HG02642 (cell line): ENCODE results near the gene SORT1.
A peak's percentile ranks its signal among the peaks of the same experiment; 100 is the strongest.
"Not testable (repeated sequence)": the region's sequence is repeated elsewhere in the genome, so short reads cannot be mapped to it uniquely, and the experiment has no call there.

Experiments
- ATAC-seq: cut with Tn5 transposase; IDR thresholded peaks from one replicate; pipeline ENCODE4 v1.9.1; 2021; ENCODE audit warnings: mild to moderate bottlenecking; ENCODE audit not compliant: unreplicated experiment, poor library complexity

Gene SORT1

GRCh38 chr1:109397581-109398342 lies at the start of gene SORT1:
TSS of gene SORT1 (minus strand) at chr1:109397918. CDS start at chr1:109397892, 26 bp downstream.
- ATAC-seq = peak; percentile 86

GRCh38 chr1:109445949-109446695 lies 48.4 kb upstream of the SORT1 start:
- not testable (repeated sequence) for ATAC-seq

GRCh38 chr1:109444346-109444745 lies 46.6 kb upstream of the SORT1 start:
- ATAC-seq = no peak

DNA sequence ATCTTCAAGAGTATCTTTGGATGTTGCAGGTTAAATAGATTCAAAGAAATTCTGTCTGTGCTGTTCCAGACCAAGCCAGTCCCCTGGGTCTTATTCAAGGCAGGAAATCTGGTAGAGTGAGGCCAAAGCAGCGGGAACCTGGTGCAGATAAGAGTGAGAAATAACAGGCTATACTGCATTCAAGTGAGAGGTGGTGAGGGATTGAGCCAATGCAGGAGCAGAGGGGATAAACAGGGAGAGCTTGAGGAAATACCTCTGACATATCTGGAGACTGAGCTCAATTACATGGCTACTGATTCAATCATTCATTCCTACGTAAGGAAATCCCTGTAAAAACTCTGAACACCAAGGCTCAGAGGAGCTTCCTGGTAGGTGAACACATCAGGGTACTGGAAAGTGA lies 45.8 kb upstream of the SORT1 start:
- no peak for ATAC-seq

DNA sequence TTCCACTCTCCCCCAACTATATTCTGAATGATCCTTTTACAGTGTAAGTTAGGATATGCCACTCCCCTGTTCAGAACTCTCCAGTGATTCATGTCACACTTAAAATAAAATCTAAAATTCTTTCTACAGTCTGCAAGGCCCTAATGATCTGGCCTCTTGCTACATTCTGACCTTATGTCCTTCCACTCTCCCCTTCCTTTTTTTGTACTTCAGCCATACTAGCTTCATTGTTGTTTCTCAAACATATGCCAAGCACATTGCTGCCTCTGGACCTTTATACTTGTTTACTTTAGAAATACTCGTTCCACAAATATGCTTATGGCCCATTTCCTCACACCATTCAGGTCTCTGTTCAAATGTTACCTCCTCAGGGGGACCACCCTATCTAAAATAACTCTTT lies 43.4 kb upstream of the SORT1 start:
- ATAC-seq = no peak

GRCh38 chr1:109438798-109439297 lies 41.1 kb upstream of the SORT1 start:
- no peak for ATAC-seq

DNA sequence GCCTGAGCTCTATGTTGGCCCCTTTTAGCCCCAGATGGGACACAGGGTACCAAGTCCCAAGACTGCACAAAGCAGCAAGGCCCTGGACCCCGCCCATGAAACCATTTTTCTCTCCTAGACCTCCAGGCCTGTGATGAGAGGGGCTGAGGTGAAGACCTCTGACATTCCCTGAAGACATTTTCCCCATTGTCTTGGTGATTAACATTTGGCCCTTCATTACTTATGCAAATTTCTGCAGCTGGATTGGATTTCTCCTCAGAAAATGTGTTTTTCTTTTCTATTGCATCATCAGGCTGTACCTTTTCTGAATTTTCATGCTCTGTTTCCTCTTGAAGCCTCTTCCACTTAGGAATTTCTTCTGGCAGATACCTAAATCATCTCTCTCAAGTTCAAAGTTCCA lies 36.8 kb upstream of the SORT1 start:
- no peak for ATAC-seq

GRCh38 chr1:109433322-109433721 lies 35.6 kb upstream of the SORT1 start:
- ATAC-seq = no peak

- no peak for ATAC-seq
Observed at GRCh38 chr1:109432336-109432735, 34.6 kb upstream of the SORT1 start.

DNA sequence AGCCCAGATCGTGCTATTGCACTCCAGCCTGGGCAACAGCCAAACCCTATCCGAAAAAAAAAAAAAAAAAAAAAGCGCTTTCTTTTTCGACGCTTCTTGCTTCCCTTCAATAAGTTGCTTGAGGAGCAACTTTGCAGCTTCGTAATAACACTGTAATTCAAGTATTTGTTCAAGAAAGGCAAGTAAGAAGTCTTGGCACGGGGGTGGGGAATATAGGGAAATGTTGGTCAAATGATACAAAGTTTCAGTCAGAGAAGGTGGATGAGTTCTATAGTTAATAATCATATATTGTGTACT lies 29.4 kb upstream of the SORT1 start:
- no peak for ATAC-seq

DNA sequence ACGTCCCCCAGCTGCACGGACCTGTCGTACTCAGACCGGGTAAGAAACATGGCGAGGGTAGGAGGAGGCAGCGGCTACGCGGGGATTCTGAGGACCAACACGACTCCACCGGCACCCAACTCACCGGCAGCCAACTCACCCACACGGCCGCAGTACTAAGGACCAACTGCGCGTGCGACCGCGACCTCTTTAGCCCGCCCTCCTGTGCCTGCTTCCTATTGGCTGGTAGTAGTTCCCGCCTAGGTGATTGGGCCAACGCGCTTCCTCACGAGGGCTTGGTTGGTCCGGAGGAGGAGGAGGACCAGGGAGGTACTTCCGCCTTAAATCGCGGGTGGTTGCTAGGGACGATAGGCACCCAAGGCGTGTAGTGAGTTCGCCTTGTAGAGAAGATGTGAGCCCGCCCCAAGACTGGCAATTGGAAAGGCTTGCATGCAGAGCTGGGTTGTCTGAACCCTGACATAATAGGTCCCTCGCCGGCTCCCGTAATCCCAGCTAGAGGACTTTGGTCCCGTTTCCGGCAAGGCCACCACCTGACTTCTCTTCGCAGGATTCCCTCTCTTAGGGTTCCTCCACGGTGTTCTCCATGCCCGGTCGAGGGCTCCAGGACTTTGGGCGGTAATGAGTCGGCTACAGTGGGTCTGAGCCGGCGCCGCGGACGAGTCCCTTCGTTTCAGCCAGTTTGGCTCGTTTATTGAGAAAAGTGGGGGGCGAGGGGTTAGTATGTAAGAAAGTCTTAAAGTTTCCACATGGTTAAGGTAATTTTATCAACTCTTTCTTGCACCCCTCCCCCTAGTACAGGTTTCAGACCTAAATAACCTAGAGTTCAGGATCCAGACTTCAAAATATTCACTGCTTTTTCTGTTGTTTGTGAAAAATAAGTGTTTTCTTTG lies 28.8 kb upstream of the SORT1 start, which contains the start of gene PSMA5:
PSMA5 (minus strand) TSS at position 168 of the 890 bp plus-strand sequence; CDS start at position 50, 118 bp downstream.
- ATAC-seq = peak; percentile 98

- peak; percentile 30 for ATAC-seq
Observed at GRCh38 chr1:109425391-109426280, 27.9 kb upstream of the SORT1 start.

GRCh38 chr1:109423498-109423897 lies 25.8 kb upstream of the SORT1 start:
- no peak for ATAC-seq

GRCh38 chr1:109412551-109412950 lies 14.8 kb upstream of the SORT1 start:
- ATAC-seq = no peak

- ATAC-seq = no peak
Observed at GRCh38 chr1:109404838-109405237, 7.1 kb upstream of the SORT1 start.

DNA sequence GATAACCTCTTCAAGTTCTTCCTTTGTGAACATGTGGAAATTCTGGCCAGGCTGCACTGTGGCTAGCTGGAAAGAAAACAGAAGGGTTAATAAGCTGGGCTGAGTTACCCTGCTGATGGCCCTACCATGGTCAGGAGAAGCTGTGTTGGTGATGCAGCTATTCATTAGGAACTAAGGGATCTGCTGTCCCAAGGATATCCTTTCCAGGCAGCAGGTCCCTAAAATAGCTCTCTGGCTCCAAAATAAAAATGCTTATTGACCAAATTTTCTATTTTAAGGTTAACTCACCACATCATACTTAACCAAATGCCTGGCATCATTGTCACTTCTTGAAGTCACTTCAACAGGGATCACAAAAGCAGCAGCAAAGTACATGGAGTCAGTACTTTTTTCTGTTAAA lies 4.3 kb upstream of the SORT1 start:
- ATAC-seq = no peak

- ATAC-seq = no peak
Observed at GRCh38 chr1:109400035-109400655, 2.4 kb upstream of the SORT1 start.

DNA sequence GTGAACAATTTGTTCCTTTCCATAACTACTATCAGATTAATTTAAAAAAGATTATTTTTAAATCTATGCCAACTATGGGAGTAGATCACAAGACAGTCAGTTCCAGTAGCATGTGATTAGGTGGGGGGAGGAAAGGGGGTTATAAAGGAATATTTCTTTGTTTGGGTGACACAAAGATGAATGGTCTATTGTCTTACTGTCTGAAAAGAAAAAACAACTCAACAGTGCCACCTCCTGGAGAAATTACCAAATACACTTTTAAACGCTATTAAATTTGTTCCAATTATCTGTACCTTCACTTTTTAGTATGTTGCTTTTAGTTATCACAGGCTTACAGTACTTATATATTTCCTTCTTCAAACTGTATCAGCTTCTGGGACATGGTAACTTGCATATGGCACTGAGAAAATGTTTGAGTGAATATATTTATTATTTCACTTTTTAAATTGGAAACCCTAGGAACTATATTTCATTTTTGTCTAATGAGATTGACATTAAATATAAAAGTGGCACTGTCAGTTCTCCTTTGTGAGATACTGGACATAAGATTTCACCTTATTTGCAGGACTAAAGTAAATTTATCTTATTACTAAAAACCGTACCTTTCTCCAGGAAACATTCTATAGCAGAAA lies 1.7 kb upstream of the SORT1 start:
- no peak for ATAC-seq
